NT2/D1 (cell line): ENCODE results near the gene ALDH16A1.
"Not testable (repeated sequence)": the region's sequence is repeated elsewhere in the genome, so short reads cannot be mapped to it uniquely, and the experiment has no call there.

Experiments
- SUZ12 ChIP-seq: IDR thresholded peaks from 2 replicates; pipeline ENCODE4 v1.6.1; 2011; ENCODE audit not compliant: insufficient read length, insufficient read depth; ENCODE audit errors: extremely low read depth
- YY1 ChIP-seq: IDR thresholded peaks from 2 replicates; pipeline ENCODE4 v1.6.1; 2011; ENCODE audit not compliant: insufficient read length, insufficient read depth
- ZNF274 ChIP-seq: IDR thresholded peaks from 2 replicates; pipeline ENCODE4 v1.6.1; 2011; ENCODE audit warnings: mild to moderate bottlenecking, low read depth, low read length

DNA sequence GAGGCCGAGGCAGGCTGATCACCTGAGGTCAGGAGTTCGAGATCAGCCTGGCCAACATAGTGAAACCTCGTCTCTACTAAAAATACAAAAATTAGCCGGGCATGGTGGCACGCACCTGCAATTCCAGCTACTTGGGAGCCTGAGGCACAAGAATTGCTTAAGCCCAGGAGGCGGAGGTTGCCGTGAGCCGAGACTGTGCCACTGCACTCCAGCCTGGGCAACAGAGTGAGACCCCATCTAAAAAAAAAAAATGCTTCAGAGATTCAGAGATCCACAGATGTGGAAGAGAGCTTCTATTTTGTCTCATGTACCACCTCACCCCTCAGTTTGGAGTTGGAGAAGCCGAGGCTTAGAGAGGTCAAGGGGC, 20.5 kb downstream of the ALDH16A1 start:
- TF ChIP-seq ZNF274, SUZ12, YY1: not testable (repeated sequence)
